GM21447 (cell line): ENCODE measurements around the gene SRRD.
"Not testable (repeated sequence)": the region's sequence is repeated elsewhere in the genome, so short reads cannot be mapped to it uniquely, and the experiment has no call there.

ENCODE experiments used
- ATAC-seq: cut with Tn5 transposase; IDR thresholded peaks from one replicate; pipeline ENCODE4 v1.9.1; 2021; ENCODE audit not compliant: unreplicated experiment

The SRRD gene, protein sequence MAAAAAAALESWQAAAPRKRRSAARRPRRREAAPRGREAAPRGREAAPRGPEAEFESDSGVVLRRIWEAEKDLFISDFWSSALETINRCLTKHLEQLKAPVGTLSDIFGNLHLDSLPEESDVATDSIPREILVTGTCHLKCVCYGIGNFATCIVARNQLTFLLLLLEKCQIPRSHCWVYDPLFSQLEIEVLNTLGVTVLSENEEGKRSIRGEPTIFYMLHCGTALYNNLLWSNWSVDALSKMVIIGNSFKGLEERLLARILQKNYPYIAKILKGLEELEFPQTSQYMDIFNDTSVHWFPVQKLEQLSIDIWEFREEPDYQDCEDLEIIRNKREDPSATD

DNA sequence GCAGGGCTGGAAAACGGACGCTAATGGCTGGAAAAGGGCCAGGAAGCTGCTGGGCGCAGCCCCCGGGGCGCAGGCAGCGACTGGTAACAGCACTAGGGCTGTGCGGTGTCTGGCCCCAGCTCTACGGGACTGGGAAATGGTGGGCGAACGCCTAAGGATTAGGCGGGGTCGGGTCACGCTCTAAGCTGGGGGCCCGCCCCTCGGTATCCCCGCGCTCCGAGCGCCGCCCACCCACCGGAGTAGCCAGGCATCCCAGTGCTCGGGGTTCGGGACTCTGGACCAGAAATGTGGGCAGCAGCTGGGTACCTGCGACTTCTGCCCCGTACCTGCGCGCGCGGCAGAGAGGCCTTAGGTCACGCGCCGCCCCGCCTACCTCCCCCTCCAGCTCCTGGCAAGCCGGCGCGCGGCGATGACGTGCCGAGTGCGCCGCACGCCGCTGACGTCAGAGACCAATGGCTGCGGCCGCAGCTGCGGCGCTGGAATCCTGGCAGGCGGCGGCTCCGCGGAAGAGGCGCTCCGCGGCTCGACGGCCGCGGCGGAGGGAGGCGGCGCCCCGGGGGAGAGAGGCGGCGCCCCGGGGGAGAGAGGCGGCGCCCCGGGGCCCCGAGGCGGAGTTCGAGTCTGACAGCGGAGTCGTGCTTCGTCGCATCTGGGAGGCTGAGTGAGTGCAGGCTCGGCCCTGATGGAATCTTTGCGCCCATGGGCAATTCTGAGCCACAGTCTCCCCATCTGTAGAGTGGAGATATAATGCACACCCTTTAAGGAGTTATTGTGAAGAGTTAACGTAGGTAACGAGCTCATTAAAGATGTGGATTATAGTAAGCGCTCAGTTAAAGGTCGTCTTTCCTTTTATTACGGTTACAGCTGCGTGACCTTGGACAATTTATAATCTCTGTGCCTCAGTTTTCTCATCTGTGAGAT lies at the start of gene SRRD, which contains the start of gene HPS4:
TSS of gene SRRD (plus strand) at position 439 of the 921 bp plus-strand sequence. CDS start at position 453, 14 bp downstream.
TSS of gene HPS4 (minus strand) at position 345 of the 921 bp plus-strand sequence. CDS start 2,021 bp downstream, outside the sequence.
- peak; percentile 49 for ATAC-seq

DNA sequence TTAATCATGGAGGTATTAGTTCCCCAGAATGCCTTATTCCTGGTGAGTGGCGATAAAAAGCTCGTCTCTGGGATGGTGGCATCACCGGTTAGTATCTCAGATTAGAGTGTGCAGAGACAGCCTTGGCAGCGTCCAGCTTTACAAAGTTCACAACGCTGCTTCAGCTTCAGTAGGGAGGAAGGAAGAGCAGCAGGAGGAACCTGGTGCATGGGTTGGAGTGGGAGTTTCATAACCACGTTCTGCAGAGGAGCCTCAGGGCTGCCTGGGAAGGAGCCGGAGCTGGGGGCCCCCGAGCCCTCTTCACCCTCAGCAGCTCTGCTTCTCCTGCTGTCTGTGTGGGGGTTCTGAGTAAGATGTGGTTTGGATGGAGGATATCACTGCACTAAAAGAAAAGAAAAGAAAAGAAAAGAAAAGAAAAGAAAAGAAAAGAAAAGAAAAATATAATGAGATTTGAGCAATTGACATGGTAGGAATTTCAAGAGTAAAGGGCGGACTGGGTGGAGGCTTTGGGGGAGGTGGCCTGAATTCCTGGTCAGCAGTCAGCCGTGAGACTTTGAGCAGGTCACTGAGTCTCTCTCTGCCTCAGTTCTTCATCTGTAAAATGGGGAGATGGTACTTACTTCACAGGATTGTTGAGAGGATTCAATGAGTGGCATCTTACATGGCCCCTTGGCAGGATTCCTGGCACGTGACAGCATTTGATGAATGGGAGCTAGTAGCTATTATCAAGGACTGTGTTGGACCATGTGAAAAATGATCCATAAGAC lies 48.2 kb upstream of the SRRD start:
- no peak for ATAC-seq

DNA sequence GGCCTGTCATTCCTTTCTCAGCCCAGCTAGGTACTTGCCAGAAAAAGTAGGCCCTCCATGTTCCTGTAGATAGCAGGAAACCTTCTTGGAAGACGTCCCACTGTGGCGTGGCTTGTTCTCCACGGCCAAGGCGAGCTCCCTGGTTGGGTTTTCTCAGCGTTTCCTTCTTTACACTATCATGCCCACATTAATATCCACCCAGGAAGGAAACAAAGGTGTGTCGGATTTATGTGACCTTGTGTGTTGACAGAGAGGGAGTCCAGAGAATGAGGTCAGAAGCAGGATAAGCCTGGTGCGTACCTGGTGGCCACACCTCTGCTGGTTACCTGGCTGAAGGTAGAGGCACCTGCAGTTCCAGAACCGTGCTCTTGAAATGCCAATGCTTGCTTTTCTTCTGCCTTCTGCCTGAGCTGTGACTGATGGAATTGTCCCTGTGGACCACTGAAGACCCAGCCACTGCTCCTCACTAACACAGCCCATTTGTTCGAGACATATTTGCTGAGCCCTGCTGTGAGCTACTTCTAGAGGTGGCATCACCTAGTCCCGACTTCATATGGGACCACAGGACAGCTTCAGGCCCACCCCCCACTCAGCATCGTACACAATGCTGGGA lies 46.7 kb upstream of the SRRD start:
- ATAC-seq, result no peak

DNA sequence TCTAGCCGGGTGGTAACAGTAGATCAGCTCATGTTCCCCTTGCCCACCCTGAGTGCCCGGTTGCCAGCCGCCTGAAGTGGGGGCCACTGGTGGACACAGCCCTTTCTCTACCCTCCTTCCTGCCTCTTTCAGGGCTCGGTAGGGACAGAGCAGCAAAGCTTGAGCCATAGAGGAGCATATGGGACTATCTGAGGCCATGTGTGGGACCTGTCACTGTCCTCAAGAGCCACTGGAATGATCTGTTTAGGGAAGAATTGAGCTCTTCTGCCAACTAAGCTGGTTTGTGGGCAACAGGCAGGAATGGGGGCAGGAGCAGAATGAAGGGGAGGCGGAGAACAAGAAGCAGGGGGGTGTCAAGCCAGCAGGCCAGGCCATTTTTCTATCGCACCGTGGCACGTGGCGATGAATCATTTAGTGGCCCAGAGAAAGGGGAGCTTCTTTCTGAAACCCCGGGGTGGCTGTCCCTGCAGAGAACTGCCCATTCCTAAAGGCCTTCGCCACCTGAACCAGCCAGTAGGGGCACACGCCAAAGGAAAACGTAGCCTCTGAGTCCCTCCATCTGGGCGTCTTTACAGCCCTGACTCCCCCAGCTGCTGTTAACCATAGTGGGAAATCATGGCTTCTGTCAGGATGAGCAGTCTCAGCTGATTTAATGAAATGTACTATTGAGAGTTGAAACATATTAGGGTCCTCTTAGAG lies 45.8 kb upstream of the SRRD start:
- no peak for ATAC-seq

DNA sequence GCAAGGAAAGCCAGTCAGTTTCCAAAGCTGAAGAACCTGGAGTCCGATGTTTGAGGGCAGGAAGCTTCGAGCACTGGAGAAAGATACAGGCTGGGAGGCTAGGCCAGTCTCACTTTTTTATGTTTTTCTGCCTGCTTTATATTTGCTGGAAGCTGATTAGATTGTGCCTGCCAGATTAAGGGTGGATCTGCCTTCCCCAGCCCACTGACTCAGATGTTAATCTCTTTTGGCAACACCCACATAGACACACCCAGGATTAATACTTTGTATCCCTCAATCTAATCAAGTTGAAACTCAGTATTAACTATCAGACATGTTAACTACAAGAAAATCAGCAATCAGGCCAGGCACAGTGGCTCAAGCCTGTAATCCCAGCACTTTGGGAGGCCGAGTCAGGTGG lies 44.9 kb upstream of the SRRD start:
- ATAC-seq, result not testable (repeated sequence)

DNA sequence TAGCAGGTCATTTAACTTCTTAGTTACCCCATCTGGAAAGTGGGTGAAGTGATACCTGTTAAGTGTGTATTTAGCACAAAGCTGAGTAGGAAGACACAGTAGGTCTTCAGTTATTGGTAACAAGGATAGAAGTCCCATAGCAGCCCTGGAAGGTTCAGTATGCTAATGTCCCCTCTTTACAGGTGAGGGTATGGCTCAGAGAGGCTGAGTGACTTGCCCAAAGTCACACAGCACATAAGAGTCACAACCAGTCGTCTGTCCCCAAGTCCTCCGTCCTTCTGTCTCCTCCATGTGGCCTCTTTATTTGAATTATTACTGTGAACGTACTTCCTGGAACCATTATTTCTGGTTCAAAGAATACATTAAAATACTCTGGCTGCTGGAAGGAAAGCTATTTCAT lies 44.1 kb upstream of the SRRD start:
- ATAC-seq, result no peak

DNA sequence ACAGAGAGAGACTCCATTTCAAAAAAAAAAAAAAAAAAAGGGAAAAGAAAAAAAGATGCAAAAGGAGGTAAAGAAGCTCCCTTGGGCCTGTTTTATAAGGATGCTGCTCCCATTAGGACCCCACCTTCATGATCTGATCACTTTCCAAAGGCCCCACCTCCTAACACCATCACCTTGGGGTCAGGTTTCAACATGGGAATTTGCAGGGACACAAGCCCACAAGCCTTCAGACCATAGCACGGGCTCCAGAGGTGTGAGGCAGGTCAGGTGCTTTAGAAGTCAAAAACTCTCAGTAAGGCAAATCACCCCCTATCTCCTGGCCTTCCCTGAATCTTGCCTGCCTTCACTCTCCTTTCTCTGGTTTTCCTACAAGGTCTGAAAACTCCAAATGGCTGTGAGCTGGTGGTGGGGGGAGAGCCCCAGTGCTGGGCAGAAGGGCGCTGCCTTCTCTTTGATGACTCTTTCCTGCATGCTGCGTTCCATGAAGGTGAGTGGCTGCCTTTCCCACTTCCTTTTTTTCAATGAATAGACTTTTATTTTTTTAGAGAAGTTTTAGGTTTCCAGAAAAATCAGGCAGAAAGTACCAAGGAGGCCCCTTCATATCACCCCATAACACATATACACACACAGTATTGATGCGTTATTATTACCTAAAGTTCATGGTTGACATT lies 41.5 kb upstream of the SRRD start:
- ATAC-seq, result no peak

DNA sequence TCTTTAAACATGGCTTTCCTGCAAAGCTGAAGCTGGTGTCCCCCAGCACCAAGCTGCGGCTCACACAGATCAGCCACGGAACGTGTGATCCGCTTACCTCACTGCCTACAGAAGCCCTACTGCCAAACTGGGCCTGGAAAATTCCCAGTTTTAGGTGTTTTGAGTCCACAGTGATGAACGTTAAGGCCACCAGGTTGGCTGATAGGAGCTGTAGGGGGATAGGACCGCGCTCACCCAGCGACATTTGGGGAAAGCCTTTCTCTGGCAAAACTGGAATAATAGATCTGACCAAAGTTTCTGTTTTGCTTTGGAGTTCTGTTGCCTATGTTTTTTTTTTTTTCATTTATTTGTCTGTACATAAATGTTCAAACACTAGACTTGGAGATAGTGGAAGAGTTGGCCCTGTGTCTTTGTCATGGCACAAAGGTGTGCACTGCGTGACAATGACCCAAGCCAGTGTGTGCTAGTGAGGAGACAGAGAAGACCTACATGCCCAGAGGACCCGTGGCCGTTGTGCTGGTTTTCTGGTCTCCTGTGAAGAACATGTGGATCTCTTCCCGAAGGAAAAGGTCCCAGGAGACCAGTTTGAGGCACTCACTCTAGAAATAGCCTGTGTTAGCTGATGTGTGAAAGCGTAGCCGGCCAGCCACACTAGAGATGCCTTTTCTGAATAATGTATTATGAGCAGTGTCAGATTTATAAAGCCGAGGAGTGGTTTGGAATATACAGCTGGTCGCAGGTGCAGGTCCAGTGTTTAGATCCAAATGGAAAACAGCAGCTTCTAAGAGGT lies 39.6 kb upstream of the SRRD start:
- ATAC-seq, result no peak

DNA sequence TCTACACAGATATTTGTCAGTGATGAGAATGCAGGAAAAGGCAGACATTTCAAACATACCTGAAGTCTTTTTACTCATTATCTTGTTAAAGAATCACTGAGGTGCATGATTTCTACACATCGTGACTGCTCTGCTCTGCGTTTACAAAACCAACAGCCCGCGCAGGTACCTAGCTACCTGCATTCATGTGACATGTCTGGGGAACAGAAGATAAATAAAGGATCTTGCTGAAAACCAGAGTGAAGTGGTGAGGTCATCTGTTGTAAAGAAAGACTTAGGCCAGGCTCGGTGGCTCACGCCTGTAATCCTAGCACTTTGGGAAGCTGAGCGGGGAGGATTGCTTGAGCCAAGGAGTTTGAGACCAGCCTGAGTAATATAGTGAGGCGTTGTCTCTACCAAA lies 38.9 kb upstream of the SRRD start:
- no peak for ATAC-seq

DNA sequence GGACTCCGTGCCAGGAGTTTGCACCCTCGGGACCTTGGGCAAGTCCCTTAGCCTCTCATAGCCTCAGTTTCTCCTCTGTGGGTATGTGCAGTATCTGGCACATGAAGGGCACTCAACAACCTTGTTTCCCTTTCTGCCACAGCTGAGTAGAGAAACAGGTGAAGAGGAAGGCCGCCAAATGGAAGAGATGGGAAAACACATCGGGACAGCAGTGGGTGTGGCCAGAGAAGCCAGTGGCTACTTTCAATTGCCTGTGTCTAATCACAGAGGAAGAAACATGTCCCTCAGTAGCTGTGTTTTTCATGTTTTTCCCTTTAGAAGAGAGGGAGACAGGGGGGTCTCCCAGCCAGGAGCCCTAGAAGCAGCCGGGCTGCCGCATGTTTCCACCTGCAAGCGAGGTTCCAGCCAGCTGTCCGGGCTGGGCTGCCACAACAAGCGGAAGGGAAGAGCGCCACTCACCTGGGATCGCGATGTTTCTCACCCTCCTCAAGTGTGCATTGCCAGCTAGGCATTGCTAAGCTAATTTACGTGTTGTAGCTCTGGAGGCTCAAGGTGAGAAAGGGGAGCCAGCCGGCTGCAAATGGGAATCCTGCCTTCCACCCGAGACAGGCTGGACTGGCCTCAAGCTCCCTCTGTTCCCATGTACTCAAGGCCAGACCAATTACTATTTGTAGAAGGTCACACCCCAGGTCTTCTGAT lies 38.0 kb upstream of the SRRD start:
- no peak for ATAC-seq

DNA sequence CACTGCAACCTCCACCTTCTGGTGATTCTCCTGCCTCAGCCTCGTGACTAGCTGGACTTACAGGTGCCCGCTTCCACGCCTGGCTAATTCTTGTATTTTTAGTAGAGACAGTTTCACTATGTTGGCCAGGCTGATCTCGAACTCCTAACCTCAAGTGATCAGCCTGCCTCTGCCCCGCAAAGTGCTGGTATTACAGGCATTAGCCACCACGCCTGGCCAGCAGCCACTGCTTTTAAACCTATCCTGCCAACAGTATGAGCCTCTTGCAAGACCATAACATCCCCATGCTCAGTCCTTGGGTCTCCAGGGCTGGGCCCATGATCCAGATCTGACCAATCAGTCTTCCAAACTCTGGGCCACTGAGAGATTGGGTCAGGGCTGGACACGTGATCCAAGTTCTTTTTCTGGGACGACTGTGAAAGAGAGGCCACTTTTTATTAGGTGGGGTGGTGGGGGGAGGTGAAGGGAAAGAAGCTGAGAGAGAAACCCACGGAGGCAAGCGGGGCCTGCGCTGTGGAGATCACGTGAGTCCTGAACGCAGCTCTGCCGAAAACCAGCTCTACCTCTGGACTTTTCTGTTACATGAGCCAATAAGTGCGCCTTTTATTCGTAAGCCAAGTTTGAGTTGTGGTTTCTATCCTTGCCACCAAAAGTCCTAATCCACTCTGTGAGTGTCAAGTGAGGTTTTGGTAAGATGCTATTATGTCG lies 36.7 kb upstream of the SRRD start:
- no peak for ATAC-seq

DNA sequence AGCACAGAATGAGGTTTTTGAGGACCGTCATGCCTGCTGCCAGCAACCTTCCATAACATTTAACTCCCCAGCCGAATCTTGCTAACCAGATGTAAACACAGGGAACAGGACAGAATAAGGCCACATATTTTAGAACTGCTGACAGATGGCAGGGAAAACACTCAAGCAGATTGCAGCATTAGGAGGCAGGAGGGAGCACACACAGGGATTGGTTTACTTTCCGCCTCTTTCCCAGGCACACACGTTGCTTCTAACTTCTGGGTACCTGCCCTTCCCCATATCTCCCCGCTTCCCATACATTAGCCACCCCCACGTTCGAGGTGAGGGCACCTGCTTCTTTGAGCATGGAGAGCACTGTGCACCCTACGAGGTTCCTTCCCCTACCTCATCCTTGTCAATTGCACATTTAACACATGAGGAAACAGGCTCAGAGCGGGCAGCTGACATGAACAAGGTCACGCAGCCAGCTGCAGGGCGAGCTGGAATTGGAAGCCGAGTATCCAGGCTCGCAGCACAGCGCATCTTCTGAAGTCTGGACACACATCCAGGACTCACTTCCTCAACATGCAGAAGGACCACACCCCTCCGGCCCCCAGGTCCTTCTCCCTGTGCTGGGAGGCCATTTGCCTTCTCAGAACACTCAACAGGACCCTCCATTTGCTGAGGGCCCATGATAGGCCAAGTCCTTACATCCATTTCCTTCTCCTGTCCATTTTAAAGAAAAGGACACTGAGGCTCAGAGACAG lies 35.9 kb upstream of the SRRD start:
- ATAC-seq, result no peak

DNA sequence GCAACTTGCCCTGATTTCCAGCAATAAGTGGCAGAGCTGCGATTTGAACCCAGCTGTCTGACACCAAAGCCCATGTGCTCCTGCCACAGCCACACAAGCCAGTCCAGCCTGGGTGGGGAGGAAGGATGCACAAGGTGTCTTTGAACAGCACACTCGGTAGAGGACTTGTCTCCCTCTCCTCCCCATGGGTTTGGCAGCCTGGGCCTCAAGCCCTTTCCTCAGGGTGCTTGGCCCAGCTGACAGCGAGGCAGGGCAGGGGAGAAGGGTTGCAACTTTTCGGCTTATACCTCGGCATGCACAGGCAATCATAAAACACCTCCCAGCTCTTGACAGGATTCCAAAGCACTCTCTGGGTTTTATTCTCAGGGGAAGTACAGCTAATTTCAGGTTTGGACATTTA lies 35.3 kb upstream of the SRRD start:
- no peak for ATAC-seq

DNA sequence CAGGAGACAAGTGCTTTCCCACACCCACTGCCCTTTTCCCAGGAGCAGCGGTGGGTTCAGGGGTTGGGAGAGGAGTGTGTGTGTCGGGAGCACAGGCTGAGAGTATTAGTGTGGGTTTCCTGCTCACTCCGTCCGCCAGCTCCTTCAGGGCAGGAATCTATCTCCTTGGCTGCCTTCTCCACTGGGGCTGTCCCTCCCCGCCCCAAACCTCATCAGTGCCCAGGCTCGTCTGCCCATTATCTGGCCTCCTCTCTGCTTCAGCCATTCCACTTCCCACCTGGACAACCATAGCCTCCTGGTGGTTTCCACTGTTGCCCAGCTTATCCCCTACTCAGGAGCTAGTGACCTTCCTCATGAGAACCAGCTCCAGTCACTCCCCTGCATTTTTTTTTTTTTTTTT lies 34.7 kb upstream of the SRRD start:
- ATAC-seq, result no peak

DNA sequence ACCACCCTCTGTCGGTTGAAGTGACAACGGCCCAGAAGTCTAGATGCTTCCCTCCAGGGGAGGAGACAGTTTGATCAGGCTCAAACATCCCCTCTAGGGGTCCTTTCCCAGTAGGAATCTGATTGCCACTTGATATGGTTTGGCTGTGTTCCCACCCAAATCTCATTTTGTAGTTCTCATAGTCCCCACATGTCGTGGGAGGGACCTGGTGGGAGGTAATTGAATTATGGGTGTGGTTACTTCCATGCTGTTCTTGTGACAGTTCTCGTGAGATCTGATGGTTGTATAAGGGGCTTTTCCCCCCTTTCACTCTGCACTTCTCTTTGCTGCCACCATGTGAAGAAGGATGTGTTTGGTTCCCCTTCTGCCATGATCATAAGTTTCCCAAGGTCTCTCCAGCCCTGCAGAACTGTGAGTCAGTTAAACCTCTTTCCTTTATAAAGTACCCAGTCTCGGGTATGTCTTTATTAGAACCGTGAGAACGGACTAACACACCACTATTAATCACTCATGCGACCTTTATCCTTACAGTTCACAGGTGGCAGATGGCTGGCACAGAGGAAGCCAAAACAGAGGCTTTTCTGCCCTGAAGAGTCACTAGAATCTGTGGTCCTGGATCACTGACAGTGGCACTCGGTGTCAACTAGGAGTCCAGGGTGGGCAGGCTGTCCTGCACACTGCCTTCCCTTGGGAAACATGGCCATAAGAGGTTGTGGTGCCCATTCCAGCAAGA lies 33.1 kb upstream of the SRRD start:
- no peak for ATAC-seq
